Fibroblast of lung (primary cell): ENCODE data around the gene PRKCQ. TPM values are rescaled to one million over a fixed set of nuclear protein-coding genes. Genes with fewer than 3 reads are reported as not detected.

Experiments used
- DNase-seq, 2 donors: peaks; one replicate each; pipeline versions ENCODE4 v3.0.0 to v3.0.0-alpha.2; 2010; ENCODE audit warnings: low read depth in 2 of 2
- H2AFZ ChIP-seq: 2 replicates; pipeline ENCODE4 v1.5.1; 2012; ENCODE audit warnings: low read length, control low read depth, inconsistent platforms
- H3K27ac ChIP-seq: 2 replicates; pipeline ENCODE4 v1.5.1; 2011; ENCODE audit warnings: low read length, control low read depth; ENCODE audit not compliant: insufficient read depth
- H3K27me3 ChIP-seq: 2 replicates; pipeline ENCODE4 v1.5.1; 2011; ENCODE audit warnings: mild to moderate bottlenecking, low read length; ENCODE audit not compliant: control insufficient read depth, insufficient read depth
- H3K36me3 ChIP-seq: 2 replicates; pipeline ENCODE4 v1.5.1; 2011; ENCODE audit warnings: low read length; ENCODE audit not compliant: control insufficient read depth, insufficient read depth
- H3K4me1 ChIP-seq: 2 replicates; pipeline ENCODE4 v1.5.1; 2011; ENCODE audit warnings: low read length; ENCODE audit not compliant: control insufficient read depth, insufficient read depth; ENCODE audit errors: extremely low read depth
- H3K4me2 ChIP-seq: 2 replicates; pipeline ENCODE4 v1.5.1; 2011; ENCODE audit warnings: low read length, control low read depth; ENCODE audit not compliant: insufficient read depth; ENCODE audit errors: extremely low read depth
- H3K4me3 ChIP-seq, 4 experiments: fragments of 200-600 bp in 1 of 4; sonication (generic) in 1 of 4; replicated peaks in 1 of 4; 2 replicates each; pipeline ENCODE4 v1.5.1; 2011 to 2016; ENCODE audit warnings: low read length in 4 of 4, low read depth in 3 of 4, mild to moderate bottlenecking in 3 of 4, control low read depth in 2 of 4, inconsistent platforms in 1 of 4, mixed read lengths in 1 of 4; ENCODE audit not compliant: insufficient read depth in 1 of 4; ENCODE audit errors: control extremely low read depth in 1 of 4
- H3K79me2 ChIP-seq: 2 replicates; pipeline ENCODE4 v1.5.1; 2012; ENCODE audit warnings: mild to moderate bottlenecking, low read length, inconsistent platforms; ENCODE audit not compliant: control insufficient read depth, insufficient read depth
- H3K9ac ChIP-seq: 2 replicates; pipeline ENCODE4 v1.5.1; 2011; ENCODE audit warnings: mild to moderate bottlenecking, low read length, control low read depth; ENCODE audit not compliant: insufficient read depth
- H3K9me3 ChIP-seq: 2 replicates; pipeline ENCODE4 v1.5.1; 2012; ENCODE audit warnings: low read depth, low read length; ENCODE audit not compliant: control insufficient read depth, insufficient read depth
- H4K20me1 ChIP-seq: 2 replicates; pipeline ENCODE4 v1.5.1; 2011; ENCODE audit warnings: low read length; ENCODE audit not compliant: control insufficient read depth, insufficient read depth; ENCODE audit errors: extremely low read depth
- EZH2 ChIP-seq: IDR thresholded peaks from 2 replicates; pipeline ENCODE4 v1.5.1; 2012; ENCODE audit warnings: low read length, control low read depth, mild to moderate bottlenecking; ENCODE audit errors: missing control alignments
- polyA plus RNA-seq, 2 donors: library from polyadenylated mRNA; depleted of rRNA in 1 of 2; stranded (reverse) in 1 of 2; unstranded in 1 of 2; fragments of >200 nt; gene quantifications; 2 replicates each; pipeline ENCODE4 v1.2.1, GENCODE V29; 2011 to 2012; ENCODE audit warnings: missing spikeins in 1 of 2
- total RNA-seq: library from RNA; depleted of rRNA; stranded (reverse); fragments of >200 nt; gene quantifications from 2 replicates; pipeline ENCODE4 v1.2.1, GENCODE V29; 2014
- TF ChIP-seq, protein P1 (sequence below), 2 donors: IDR thresholded peaks in 1 of 2; conservative IDR thresholded peaks in 1 of 2; 1 replicate in 1 of 2; 2 replicates in 1 of 2; pipeline ENCODE4 v1.5.1; 2011 to 2012; ENCODE audit warnings: low read length in 2 of 2, control low read depth in 1 of 2, inconsistent platforms in 1 of 2, low read depth in 1 of 2, mild to moderate bottlenecking in 1 of 2

PRKCQ gene
- total and polyA plus RNA-seq, 2 donors (not counting 1 experiment from before 2014, with no cell fraction given): under 0.01 to 0.01 TPM

DNA sequence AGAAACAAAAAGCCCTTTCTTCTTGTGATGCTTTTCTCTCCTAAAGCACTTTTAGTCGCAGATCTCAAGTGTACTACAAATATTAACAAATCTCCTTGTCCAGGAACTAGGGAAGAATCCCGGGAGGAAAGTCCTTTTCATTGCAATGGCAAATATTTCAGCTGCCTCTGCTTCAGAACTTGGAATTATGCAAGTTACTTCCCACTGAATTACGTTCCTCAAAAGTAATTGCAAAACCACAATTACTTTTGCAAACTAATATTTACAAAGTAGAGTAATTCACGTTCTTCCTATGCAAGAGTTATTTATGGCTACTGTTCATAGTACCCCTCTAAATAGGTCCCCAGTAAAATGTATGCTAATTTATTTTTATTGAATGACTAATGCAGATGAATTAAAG is 14.5 kb downstream of the PRKCQ start:
- no peaks in the 10 kb centered on the region for H3K36me3 ChIP-seq
- no peaks in the 10 kb centered on the region for H3K27me3 ChIP-seq
- no peak overlapping the region for H2AFZ ChIP-seq
- no peaks in the 10 kb centered on the region for H3K9me3 ChIP-seq
- no peaks in the 10 kb centered on the region for H3K4me1 ChIP-seq
- TF ChIP-seq EZH2: no peak
- TF ChIP-seq, protein P1, sequence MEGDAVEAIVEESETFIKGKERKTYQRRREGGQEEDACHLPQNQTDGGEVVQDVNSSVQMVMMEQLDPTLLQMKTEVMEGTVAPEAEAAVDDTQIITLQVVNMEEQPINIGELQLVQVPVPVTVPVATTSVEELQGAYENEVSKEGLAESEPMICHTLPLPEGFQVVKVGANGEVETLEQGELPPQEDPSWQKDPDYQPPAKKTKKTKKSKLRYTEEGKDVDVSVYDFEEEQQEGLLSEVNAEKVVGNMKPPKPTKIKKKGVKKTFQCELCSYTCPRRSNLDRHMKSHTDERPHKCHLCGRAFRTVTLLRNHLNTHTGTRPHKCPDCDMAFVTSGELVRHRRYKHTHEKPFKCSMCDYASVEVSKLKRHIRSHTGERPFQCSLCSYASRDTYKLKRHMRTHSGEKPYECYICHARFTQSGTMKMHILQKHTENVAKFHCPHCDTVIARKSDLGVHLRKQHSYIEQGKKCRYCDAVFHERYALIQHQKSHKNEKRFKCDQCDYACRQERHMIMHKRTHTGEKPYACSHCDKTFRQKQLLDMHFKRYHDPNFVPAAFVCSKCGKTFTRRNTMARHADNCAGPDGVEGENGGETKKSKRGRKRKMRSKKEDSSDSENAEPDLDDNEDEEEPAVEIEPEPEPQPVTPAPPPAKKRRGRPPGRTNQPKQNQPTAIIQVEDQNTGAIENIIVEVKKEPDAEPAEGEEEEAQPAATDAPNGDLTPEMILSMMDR (conservative IDR thresholded peaks at IDR 0.05 in 1 of 2, IDR thresholded peaks at IDR 0.05 in 1 of 2; ENCODE audit: low read depth in 1 of 2, low read length in 2 of 2): no peak
- H3K4me3 ChIP-seq: no peak overlapping the region
- H3K27ac ChIP-seq: no peak overlapping the region
- no peaks in the 10 kb centered on the region for H3K79me2 ChIP-seq
- H3K4me2 ChIP-seq: no peak overlapping the region
- no peak for DNase-seq
- no peaks in the 10 kb centered on the region for H4K20me1 ChIP-seq
- no peak overlapping the region for H3K9ac ChIP-seq

- no peaks in the 10 kb centered on the region for H3K4me1 ChIP-seq
- DNase-seq: no peak
- no peaks in the 10 kb centered on the region for H3K36me3 ChIP-seq
- no peaks in the 10 kb centered on the region for H3K9me3 ChIP-seq
- no peak overlapping the region for H3K27ac ChIP-seq
- no peaks in the 10 kb centered on the region for H3K79me2 ChIP-seq
- TF ChIP-seq, protein P1 (conservative IDR thresholded peaks at IDR 0.05 in 1 of 2, IDR thresholded peaks at IDR 0.05 in 1 of 2; ENCODE audit: low read depth in 1 of 2, low read length in 2 of 2): no peak
- TF ChIP-seq EZH2: no peak
- no peak overlapping the region for H3K9ac ChIP-seq
- no peak overlapping the region for H3K4me2 ChIP-seq
- no peaks in the 10 kb centered on the region for H3K27me3 ChIP-seq
- H4K20me1 ChIP-seq: no peaks in the 10 kb centered on the region
- H3K4me3 ChIP-seq: no peak overlapping the region
- no peak overlapping the region for H2AFZ ChIP-seq
These were observed 15.7 kb downstream of the PRKCQ start for GRCh38 chr10:6564367-6564766.

GRCh38 chr10:6563731-6564130 is 16.3 kb downstream of the PRKCQ start:
- no peak for TF ChIP-seq EZH2
- TF ChIP-seq, protein P1 (conservative IDR thresholded peaks at IDR 0.05 in 1 of 2, IDR thresholded peaks at IDR 0.05 in 1 of 2; ENCODE audit: low read depth in 1 of 2, low read length in 2 of 2): no peak
- Histone ChIP-seq H3K27ac (no peak overlapping the region), H4K20me1 (no peaks in the 10 kb centered on the region), H3K4me2 (no peak overlapping the region), H3K4me1 (no peaks in the 10 kb centered on the region), H3K79me2 (no peaks in the 10 kb centered on the region), H3K4me3 (no peak overlapping the region), H3K36me3 (no peaks in the 10 kb centered on the region), H3K27me3 (no peaks in the 10 kb centered on the region), H3K9ac (no peak overlapping the region), H3K9me3 (no peaks in the 10 kb centered on the region), H2AFZ (no peak overlapping the region)
- no peak for DNase-seq
